ENCODE measurements around the gene USP28. TPM values are rescaled to one million over a fixed set of nuclear protein-coding genes. Genes with fewer than 3 reads are reported as not detected.
A peak's percentile ranks its signal among the peaks of the same experiment; 100 is the strongest.
"Not testable (repeated sequence)": the region's sequence is repeated elsewhere in the genome, so short reads cannot be mapped to it uniquely, and the experiment has no call there.

The USP28 gene
- total RNA-seq, 1 donor from 2014 or later, result 89.8 TPM

- Mint-ChIP-seq H3K4me3 (ENCODE audit: unreplicated experiment) (no peak overlapping the region), H3K9me3 (ENCODE audit: unreplicated experiment) (no peaks in the 10 kb centered on the region), H3K27ac (ENCODE audit: unreplicated experiment) (no peak overlapping the region), H3K27me3 (ENCODE audit: unreplicated experiment) (no peaks in the 10 kb centered on the region), H3K36me3 (ENCODE audit: low read depth, unreplicated experiment) (peaks cover 28% of the 10 kb centered on the region), H3K4me1 (ENCODE audit: unreplicated experiment) (no peaks in the 10 kb centered on the region)
- DNase-seq (ENCODE audit: low spot score), result no peak
- no peak for TF ChIP-seq CTCF (IDR thresholded peaks at IDR 0.05; ENCODE audit: unreplicated experiment)
Observed at GRCh38 chr11:113805640-113806039, 69.7 kb downstream of the USP28 start.

- no peak overlapping the region for H3K4me3 Mint-ChIP-seq (ENCODE audit: unreplicated experiment)
- TF ChIP-seq CTCF (IDR thresholded peaks at IDR 0.05; ENCODE audit: unreplicated experiment), result no peak
- no peaks in the 10 kb centered on the region for H3K4me1 Mint-ChIP-seq (ENCODE audit: unreplicated experiment)
- no peaks in the 10 kb centered on the region for H3K9me3 Mint-ChIP-seq (ENCODE audit: unreplicated experiment)
- H3K27me3 Mint-ChIP-seq (ENCODE audit: unreplicated experiment), result no peaks in the 10 kb centered on the region
- H3K27ac Mint-ChIP-seq (ENCODE audit: unreplicated experiment), result no peak overlapping the region
- DNase-seq (ENCODE audit: low spot score), result no peak
- H3K36me3 Mint-ChIP-seq (ENCODE audit: low read depth, unreplicated experiment), result peaks cover 40% of the 10 kb centered on the region
Observed at GRCh38 chr11:113802621-113803020, 72.8 kb downstream of the USP28 start.

GRCh38 chr11:113796663-113797259 lies 78.6 kb downstream of the USP28 start:
- peaks cover 5% of the 10 kb centered on the region for H3K9me3 Mint-ChIP-seq (ENCODE audit: unreplicated experiment)
- no peak overlapping the region for H3K4me3 Mint-ChIP-seq (ENCODE audit: unreplicated experiment)
- H3K27me3 Mint-ChIP-seq (ENCODE audit: unreplicated experiment), result no peaks in the 10 kb centered on the region
- H3K27ac Mint-ChIP-seq (ENCODE audit: unreplicated experiment), result no peak overlapping the region
- peaks cover 29% of the 10 kb centered on the region for H3K36me3 Mint-ChIP-seq (ENCODE audit: low read depth, unreplicated experiment)
- TF ChIP-seq CTCF (IDR thresholded peaks at IDR 0.05; ENCODE audit: unreplicated experiment), result peak; percentile 66
- peak; percentile 30 for DNase-seq (ENCODE audit: low spot score)
- no peaks in the 10 kb centered on the region for H3K4me1 Mint-ChIP-seq (ENCODE audit: unreplicated experiment)

- Mint-ChIP-seq H3K4me1 (ENCODE audit: unreplicated experiment) (no peaks in the 10 kb centered on the region), H3K9me3 (ENCODE audit: unreplicated experiment) (no peaks in the 10 kb centered on the region), H3K27me3 (ENCODE audit: unreplicated experiment) (no peaks in the 10 kb centered on the region), H3K27ac (ENCODE audit: unreplicated experiment) (no peak overlapping the region), H3K4me3 (ENCODE audit: unreplicated experiment) (no peak overlapping the region), H3K36me3 (ENCODE audit: low read depth, unreplicated experiment) (no peaks in the 10 kb centered on the region)
- no peak for DNase-seq (ENCODE audit: low spot score)
- no peak for TF ChIP-seq CTCF (IDR thresholded peaks at IDR 0.05; ENCODE audit: unreplicated experiment)
Observed at GRCh38 chr11:113789675-113790320, 85.6 kb downstream of the USP28 start.

GRCh38 chr11:113789016-113789415 lies 86.4 kb downstream of the USP28 start:
- not testable (repeated sequence) for H3K9me3 Mint-ChIP-seq (ENCODE audit: unreplicated experiment); DNase-seq (ENCODE audit: low spot score); H3K4me1 Mint-ChIP-seq (ENCODE audit: unreplicated experiment); H3K36me3 Mint-ChIP-seq (ENCODE audit: low read depth, unreplicated experiment); H3K27me3 Mint-ChIP-seq (ENCODE audit: unreplicated experiment); H3K4me3 Mint-ChIP-seq (ENCODE audit: unreplicated experiment)
- peak overlapping the region; percentile 46 for H3K27ac Mint-ChIP-seq (ENCODE audit: unreplicated experiment)
